NCI-H146 treated with DMSO at 0.1 percent for 48 hours (cell line): ENCODE results near the gene SLC25A48.
A peak's percentile ranks its signal among the peaks of the same experiment; 100 is the strongest.
"Not testable (repeated sequence)": the region's sequence is repeated elsewhere in the genome, so short reads cannot be mapped to it uniquely, and the experiment has no call there.

Source experiments
- DNase-seq: peaks from one replicate; lab custom pipeline; 2025; ENCODE audit not compliant: unreplicated experiment; lab: John Stamatoyannopoulos, UW

Gene SLC25A48

GRCh38 chr5:135857630-135858311 lies 23.3 kb downstream of the SLC25A48 start:
- DNase-seq = peak; percentile 17

GRCh38 chr5:135859186-135859585 lies 24.7 kb downstream of the SLC25A48 start:
- not testable (repeated sequence) for DNase-seq

GRCh38 chr5:135859641-135860040 lies 25.2 kb downstream of the SLC25A48 start:
- DNase-seq = no peak

GRCh38 chr5:135861641-135862040 lies 27.2 kb downstream of the SLC25A48 start:
- DNase-seq = no peak

- DNase-seq = no peak
Observed at GRCh38 chr5:135862086-135862485, 27.6 kb downstream of the SLC25A48 start.

GRCh38 chr5:135862744-135863143 lies 28.3 kb downstream of the SLC25A48 start:
- DNase-seq = no peak

GRCh38 chr5:135864503-135865435 lies 30.3 kb downstream of the SLC25A48 start:
- DNase-seq = no peak

GRCh38 chr5:135866016-135866415 lies 31.6 kb downstream of the SLC25A48 start:
- DNase-seq = no peak

GRCh38 chr5:135867599-135867998 lies 33.1 kb downstream of the SLC25A48 start:
- no peak for DNase-seq

- DNase-seq = no peak
Observed at GRCh38 chr5:135868681-135869080, 34.2 kb downstream of the SLC25A48 start.

- no peak for DNase-seq
Observed at GRCh38 chr5:135869276-135869675, 34.8 kb downstream of the SLC25A48 start.

- no peak for DNase-seq
Observed at GRCh38 chr5:135869935-135870334, 35.5 kb downstream of the SLC25A48 start.

- no peak for DNase-seq
Observed at GRCh38 chr5:135871268-135871915, 36.9 kb downstream of the SLC25A48 start.

- DNase-seq = no peak
Observed at GRCh38 chr5:135873831-135874230, 39.4 kb downstream of the SLC25A48 start.

- no peak for DNase-seq
Observed at GRCh38 chr5:135874461-135874860, 40.0 kb downstream of the SLC25A48 start.

GRCh38 chr5:135875567-135875966 lies 41.1 kb downstream of the SLC25A48 start:
- no peak for DNase-seq

- no peak for DNase-seq
Observed at GRCh38 chr5:135876146-135876545, 41.7 kb downstream of the SLC25A48 start.

- DNase-seq = no peak
Observed at GRCh38 chr5:135877570-135878155, 43.2 kb downstream of the SLC25A48 start.

GRCh38 chr5:135878156-135878620 lies 43.7 kb downstream of the SLC25A48 start:
- no peak for DNase-seq

- DNase-seq = no peak
Observed at GRCh38 chr5:135879591-135879990, 45.1 kb downstream of the SLC25A48 start.

- no peak for DNase-seq
Observed at GRCh38 chr5:135880278-135880677, 45.8 kb downstream of the SLC25A48 start.
